B cell (primary cell): ENCODE data around the gene TALDO1.

Experiments
- EZH2 ChIP-seq: IDR thresholded peaks from 2 replicates; pipeline ENCODE4 v1.6.1; 2012; ENCODE audit warnings: borderline replicate concordance, low read depth, mild to moderate bottlenecking, moderate library complexity, low read length; ENCODE audit not compliant: insufficient read depth, poor library complexity, severe bottlenecking
- TF ChIP-seq, protein P1 (sequence below): fragments of 200-600 bp; IDR thresholded peaks from one replicate; pipeline ENCODE4 v1.8.0; 2022; ENCODE audit warnings: antibody characterized with exemption, mild to moderate bottlenecking

DNA sequence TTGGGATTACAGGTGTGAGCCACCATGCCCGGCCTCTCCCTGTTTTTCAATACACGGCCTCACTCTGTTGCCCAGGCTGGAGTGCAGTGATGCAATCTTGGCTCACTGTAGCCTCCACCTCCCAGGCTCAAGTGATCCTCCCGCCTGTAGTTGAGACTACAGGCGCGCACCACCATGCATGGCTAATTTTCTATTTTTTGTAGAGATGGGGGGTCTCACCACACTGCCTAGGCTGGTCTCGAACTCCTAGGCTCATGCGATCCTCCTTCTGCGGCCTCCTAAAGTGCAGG is 18.5 kb downstream of the TALDO1 start:
- TF ChIP-seq, protein P1, sequence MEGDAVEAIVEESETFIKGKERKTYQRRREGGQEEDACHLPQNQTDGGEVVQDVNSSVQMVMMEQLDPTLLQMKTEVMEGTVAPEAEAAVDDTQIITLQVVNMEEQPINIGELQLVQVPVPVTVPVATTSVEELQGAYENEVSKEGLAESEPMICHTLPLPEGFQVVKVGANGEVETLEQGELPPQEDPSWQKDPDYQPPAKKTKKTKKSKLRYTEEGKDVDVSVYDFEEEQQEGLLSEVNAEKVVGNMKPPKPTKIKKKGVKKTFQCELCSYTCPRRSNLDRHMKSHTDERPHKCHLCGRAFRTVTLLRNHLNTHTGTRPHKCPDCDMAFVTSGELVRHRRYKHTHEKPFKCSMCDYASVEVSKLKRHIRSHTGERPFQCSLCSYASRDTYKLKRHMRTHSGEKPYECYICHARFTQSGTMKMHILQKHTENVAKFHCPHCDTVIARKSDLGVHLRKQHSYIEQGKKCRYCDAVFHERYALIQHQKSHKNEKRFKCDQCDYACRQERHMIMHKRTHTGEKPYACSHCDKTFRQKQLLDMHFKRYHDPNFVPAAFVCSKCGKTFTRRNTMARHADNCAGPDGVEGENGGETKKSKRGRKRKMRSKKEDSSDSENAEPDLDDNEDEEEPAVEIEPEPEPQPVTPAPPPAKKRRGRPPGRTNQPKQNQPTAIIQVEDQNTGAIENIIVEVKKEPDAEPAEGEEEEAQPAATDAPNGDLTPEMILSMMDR = no peak
- no peak for TF ChIP-seq EZH2
